ENCODE data around the gene ACSS3.

ACSS3 gene

DNA sequence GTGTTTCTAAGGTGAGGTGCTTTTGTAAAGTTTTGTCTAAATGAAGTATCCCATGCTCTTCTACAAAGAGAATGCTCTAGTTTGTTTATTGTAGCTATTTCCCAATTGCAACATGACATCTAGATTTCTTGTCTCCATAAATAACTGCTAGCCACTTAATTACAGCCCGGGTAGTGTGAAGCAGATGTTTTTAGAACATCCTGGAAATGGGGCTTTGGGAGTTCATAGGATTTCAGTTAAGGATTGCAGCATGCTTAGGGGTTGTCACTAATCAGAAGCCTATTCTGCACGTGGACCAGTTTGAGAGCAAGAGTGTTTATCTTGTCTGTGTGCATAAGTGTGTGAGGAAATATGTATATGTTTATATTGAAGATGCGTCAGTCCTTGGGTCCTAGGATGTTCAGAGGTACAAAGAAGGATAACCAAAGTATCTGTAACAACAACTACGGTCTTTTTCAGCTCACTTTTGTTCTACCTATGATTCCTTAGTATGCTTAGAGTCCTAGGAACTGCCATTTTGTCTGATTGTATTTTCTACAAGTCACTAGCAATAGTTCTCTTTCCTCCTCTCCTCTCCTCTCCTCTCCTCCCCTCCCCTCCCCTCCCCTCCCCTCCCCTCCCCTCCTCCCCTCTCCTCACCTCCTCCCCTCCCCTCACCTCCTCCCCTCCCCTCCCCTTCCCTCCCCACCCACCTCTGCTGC is 135.3 kb downstream of the ACSS3 start:
- Histone ChIP-seq H3K27me3 (ENCODE audit: control insufficient read depth in 1 of 2, insufficient read depth in 2 of 2, low read length in 2 of 2) (no peaks in the 10 kb centered on the region), H3K4me3 (ENCODE audit: low read depth in 1 of 2, low read length in 2 of 2) (no peak overlapping the region), H3K9ac (ENCODE audit: low read depth in 1 of 2, low read length in 2 of 2) (no peak overlapping the region), H3K36me3 (ENCODE audit: control insufficient read depth in 1 of 2, insufficient read depth in 2 of 2, low read length in 2 of 2) (no peaks in the 10 kb centered on the region), H3K9me3 (ENCODE audit: control insufficient read depth in 1 of 2, low read length in 2 of 2) (no peaks in the 10 kb centered on the region), H3K27ac (ENCODE audit: low read depth, low read length) (no peak overlapping the region), H3K4me1 (ENCODE audit: control insufficient read depth in 1 of 2, insufficient read depth in 2 of 2, low read length in 2 of 2) (no peaks in the 10 kb centered on the region)

- Histone ChIP-seq H3K4me3 (ENCODE audit: low read depth in 1 of 2, low read length in 2 of 2) (no peak overlapping the region), H3K36me3 (ENCODE audit: control insufficient read depth in 1 of 2, insufficient read depth in 2 of 2, low read length in 2 of 2) (no peaks in the 10 kb centered on the region), H3K4me1 (ENCODE audit: control insufficient read depth in 1 of 2, insufficient read depth in 2 of 2, low read length in 2 of 2) (no peaks in the 10 kb centered on the region), H3K9ac (ENCODE audit: low read depth in 1 of 2, low read length in 2 of 2) (no peak overlapping the region), H3K27me3 (ENCODE audit: control insufficient read depth in 1 of 2, insufficient read depth in 2 of 2, low read length in 2 of 2) (no peaks in the 10 kb centered on the region), H3K9me3 (ENCODE audit: control insufficient read depth in 1 of 2, low read length in 2 of 2) (no peaks in the 10 kb centered on the region), H3K27ac (ENCODE audit: low read depth, low read length) (no peak overlapping the region)
These were observed 138.9 kb downstream of the ACSS3 start for GRCh38 chr12:81216739-81217138.

DNA sequence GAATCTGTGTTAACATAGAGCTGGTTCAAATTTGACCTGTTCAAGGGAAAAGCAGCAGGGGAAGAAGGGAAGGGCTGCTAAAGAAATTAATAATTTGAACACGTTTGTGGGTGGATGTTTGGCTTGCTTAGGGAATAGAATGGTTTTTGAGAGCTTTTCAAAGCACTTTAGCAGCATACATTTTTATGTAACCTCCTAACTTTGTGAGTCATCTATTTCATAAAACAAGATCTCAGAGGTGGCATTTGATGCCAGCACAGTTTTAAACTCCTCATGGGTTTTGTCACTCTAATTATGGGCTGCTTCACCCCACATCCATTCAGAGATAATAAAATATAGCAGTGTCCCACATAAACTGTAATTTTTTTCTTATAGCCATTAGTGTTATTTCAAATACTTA is 143.8 kb downstream of the ACSS3 start:
- no peaks in the 10 kb centered on the region for H3K36me3 ChIP-seq (ENCODE audit: control insufficient read depth in 1 of 2, insufficient read depth in 2 of 2, low read length in 2 of 2)
- no peaks in the 10 kb centered on the region for H3K27me3 ChIP-seq (ENCODE audit: control insufficient read depth in 1 of 2, insufficient read depth in 2 of 2, low read length in 2 of 2)
- no peaks in the 10 kb centered on the region for H3K9me3 ChIP-seq (ENCODE audit: control insufficient read depth in 1 of 2, low read length in 2 of 2)
- H3K4me1 ChIP-seq (ENCODE audit: control insufficient read depth in 1 of 2, insufficient read depth in 2 of 2, low read length in 2 of 2): no peaks in the 10 kb centered on the region
- H3K4me3 ChIP-seq (ENCODE audit: low read depth in 1 of 2, low read length in 2 of 2): no peak overlapping the region
- no peak overlapping the region for H3K27ac ChIP-seq (ENCODE audit: low read depth, low read length)
- H3K9ac ChIP-seq (ENCODE audit: low read depth in 1 of 2, low read length in 2 of 2): no peak overlapping the region

DNA sequence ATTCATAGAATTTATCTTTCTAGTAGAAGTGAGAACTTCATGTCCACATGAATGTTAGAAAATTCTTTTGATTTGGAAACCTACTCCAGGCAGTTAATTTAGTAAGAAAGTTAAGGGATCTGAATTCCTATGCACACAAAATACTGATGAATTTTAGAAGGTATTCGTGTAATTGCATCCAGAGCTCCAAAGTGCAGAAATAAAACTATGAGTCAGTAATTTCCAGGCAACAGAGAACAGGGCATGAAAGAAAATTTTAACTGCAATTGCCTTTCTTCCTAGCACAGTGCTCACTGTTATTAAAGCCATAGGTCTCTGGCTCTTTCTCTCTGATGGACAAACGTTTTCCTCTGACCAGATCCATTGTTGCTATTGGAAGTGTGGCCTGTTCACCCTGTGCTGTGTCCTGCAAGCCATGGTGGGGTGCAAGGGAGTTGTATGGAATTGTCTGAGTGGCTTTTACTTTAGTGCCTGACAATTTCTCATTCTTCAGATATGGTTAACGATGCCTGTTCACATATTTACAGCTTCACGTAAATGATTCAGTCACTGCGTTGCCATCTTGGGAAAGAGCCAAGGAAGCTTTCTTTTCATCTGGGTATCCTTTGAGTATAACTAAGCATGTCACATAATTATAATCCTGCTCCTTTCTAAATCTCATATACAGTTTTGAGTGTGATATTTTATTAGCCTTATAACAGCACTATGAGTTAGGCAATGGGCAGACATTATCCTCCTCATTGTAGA is 145.1 kb downstream of the ACSS3 start:
- H3K9me3 ChIP-seq (ENCODE audit: control insufficient read depth in 1 of 2, low read length in 2 of 2): no peaks in the 10 kb centered on the region
- no peaks in the 10 kb centered on the region for H3K27me3 ChIP-seq (ENCODE audit: control insufficient read depth in 1 of 2, insufficient read depth in 2 of 2, low read length in 2 of 2)
- no peak overlapping the region for H3K27ac ChIP-seq (ENCODE audit: low read depth, low read length)
- H3K36me3 ChIP-seq (ENCODE audit: control insufficient read depth in 1 of 2, insufficient read depth in 2 of 2, low read length in 2 of 2): no peaks in the 10 kb centered on the region
- no peak overlapping the region for H3K4me3 ChIP-seq (ENCODE audit: low read depth in 1 of 2, low read length in 2 of 2)
- H3K4me1 ChIP-seq (ENCODE audit: control insufficient read depth in 1 of 2, insufficient read depth in 2 of 2, low read length in 2 of 2): no peaks in the 10 kb centered on the region
- no peak overlapping the region for H3K9ac ChIP-seq (ENCODE audit: low read depth in 1 of 2, low read length in 2 of 2)

DNA sequence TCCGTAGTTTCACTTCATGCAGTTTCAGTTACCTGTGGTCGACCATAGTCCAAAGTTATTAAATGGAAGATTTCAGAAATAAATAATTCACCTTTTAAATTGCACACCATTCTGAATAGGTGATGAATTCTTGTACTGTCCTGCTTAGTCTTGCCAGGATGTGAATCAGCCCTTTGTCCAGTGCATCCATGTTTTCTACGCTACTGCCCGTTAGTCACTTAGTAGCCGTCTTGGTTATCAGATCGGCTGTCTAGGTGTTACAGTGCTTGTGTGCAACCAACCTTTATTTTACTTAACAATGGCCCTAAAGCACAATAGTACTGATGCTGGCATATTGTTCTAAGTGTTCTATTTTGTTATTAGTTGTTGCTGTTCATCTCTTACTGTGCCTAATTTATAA is 146.7 kb downstream of the ACSS3 start:
- H3K4me3 ChIP-seq (ENCODE audit: low read depth in 1 of 2, low read length in 2 of 2): no peak overlapping the region
- no peaks in the 10 kb centered on the region for H3K27me3 ChIP-seq (ENCODE audit: control insufficient read depth in 1 of 2, insufficient read depth in 2 of 2, low read length in 2 of 2)
- no peaks in the 10 kb centered on the region for H3K4me1 ChIP-seq (ENCODE audit: control insufficient read depth in 1 of 2, insufficient read depth in 2 of 2, low read length in 2 of 2)
- H3K36me3 ChIP-seq (ENCODE audit: control insufficient read depth in 1 of 2, insufficient read depth in 2 of 2, low read length in 2 of 2): no peaks in the 10 kb centered on the region
- no peak overlapping the region for H3K9ac ChIP-seq (ENCODE audit: low read depth in 1 of 2, low read length in 2 of 2)
- no peaks in the 10 kb centered on the region for H3K9me3 ChIP-seq (ENCODE audit: control insufficient read depth in 1 of 2, low read length in 2 of 2)
- H3K27ac ChIP-seq (ENCODE audit: low read depth, low read length): no peak overlapping the region

GRCh38 chr12:81229759-81230158 is 151.9 kb downstream of the ACSS3 start:
- H3K27ac ChIP-seq (ENCODE audit: low read depth, low read length): no peak overlapping the region

DNA sequence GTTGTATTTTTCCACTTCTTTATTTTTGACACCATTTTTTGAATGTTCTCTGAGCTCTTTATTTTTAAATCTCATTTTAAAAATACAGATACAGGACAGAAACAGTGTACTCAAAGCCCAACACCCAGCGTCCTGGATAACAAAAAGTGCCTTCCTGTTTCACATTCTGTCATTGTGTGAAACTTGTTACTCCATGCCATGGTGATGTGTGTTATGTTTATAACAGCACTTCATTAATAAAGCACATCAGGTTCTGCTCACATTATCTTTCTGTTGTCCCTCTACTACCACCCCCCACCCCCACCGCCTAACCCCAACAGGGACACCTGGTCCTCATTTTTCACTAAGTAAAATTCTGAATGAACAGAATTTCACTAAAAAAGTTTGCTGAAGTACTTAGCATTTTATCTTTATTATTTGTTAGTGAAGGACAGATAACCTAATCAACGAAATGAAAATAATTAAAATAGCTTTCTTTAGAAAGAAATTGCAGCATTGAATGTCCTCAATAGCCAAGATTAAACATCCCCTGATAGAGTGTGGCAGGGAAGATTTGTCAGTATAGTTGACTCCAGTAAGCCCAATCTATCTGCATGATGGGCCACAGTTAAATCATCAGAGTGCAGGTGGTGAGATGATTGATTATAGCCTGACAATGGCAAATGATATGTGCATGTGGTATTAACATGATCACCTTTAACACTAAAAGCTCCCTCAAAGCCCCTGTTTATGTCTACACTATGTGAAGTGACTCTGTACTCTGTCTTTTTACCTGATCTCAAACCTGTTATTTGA is 153.9 kb downstream of the ACSS3 start:
- no peak overlapping the region for H3K9ac ChIP-seq (ENCODE audit: low read depth in 1 of 2, low read length in 2 of 2)
- H3K4me1 ChIP-seq (ENCODE audit: control insufficient read depth in 1 of 2, insufficient read depth in 2 of 2, low read length in 2 of 2): no peaks in the 10 kb centered on the region
- H3K9me3 ChIP-seq (ENCODE audit: control insufficient read depth in 1 of 2, low read length in 2 of 2): no peaks in the 10 kb centered on the region
- no peak overlapping the region for H3K4me3 ChIP-seq (ENCODE audit: low read depth in 1 of 2, low read length in 2 of 2)
- H3K36me3 ChIP-seq (ENCODE audit: control insufficient read depth in 1 of 2, insufficient read depth in 2 of 2, low read length in 2 of 2): no peaks in the 10 kb centered on the region
- H3K27me3 ChIP-seq (ENCODE audit: control insufficient read depth in 1 of 2, insufficient read depth in 2 of 2, low read length in 2 of 2): no peaks in the 10 kb centered on the region
- H3K27ac ChIP-seq (ENCODE audit: low read depth, low read length): no peak overlapping the region

More at GRCh38 chr12:81229759-81230158, 151.9 kb downstream of the ACSS3 start:
- Histone ChIP-seq H3K27me3 (ENCODE audit: control insufficient read depth in 1 of 2, insufficient read depth in 2 of 2, low read length in 2 of 2) (no peaks in the 10 kb centered on the region), H3K9ac (ENCODE audit: low read depth in 1 of 2, low read length in 2 of 2) (no peak overlapping the region), H3K4me3 (ENCODE audit: low read depth in 1 of 2, low read length in 2 of 2) (no peak overlapping the region), H3K36me3 (ENCODE audit: control insufficient read depth in 1 of 2, insufficient read depth in 2 of 2, low read length in 2 of 2) (no peaks in the 10 kb centered on the region), H3K4me1 (ENCODE audit: control insufficient read depth in 1 of 2, insufficient read depth in 2 of 2, low read length in 2 of 2) (no peaks in the 10 kb centered on the region), H3K9me3 (ENCODE audit: control insufficient read depth in 1 of 2, low read length in 2 of 2) (no peaks in the 10 kb centered on the region)

- Histone ChIP-seq H3K36me3 (ENCODE audit: control insufficient read depth in 1 of 2, insufficient read depth in 2 of 2, low read length in 2 of 2) (no peaks in the 10 kb centered on the region), H3K9me3 (ENCODE audit: control insufficient read depth in 1 of 2, low read length in 2 of 2) (no peaks in the 10 kb centered on the region), H3K27me3 (ENCODE audit: control insufficient read depth in 1 of 2, insufficient read depth in 2 of 2, low read length in 2 of 2) (no peaks in the 10 kb centered on the region), H3K4me1 (ENCODE audit: control insufficient read depth in 1 of 2, insufficient read depth in 2 of 2, low read length in 2 of 2) (no peaks in the 10 kb centered on the region), H3K4me3 (ENCODE audit: low read depth in 1 of 2, low read length in 2 of 2) (no peak overlapping the region), H3K27ac (ENCODE audit: low read depth, low read length) (no peak overlapping the region), H3K9ac (ENCODE audit: low read depth in 1 of 2, low read length in 2 of 2) (no peak overlapping the region)
These were observed 167.6 kb downstream of the ACSS3 start for GRCh38 chr12:81245458-81245857.

GRCh38 chr12:81245907-81246570 is 168.2 kb downstream of the ACSS3 start:
- H3K27me3 ChIP-seq (ENCODE audit: control insufficient read depth in 1 of 2, insufficient read depth in 2 of 2, low read length in 2 of 2): no peaks in the 10 kb centered on the region
- no peaks in the 10 kb centered on the region for H3K9me3 ChIP-seq (ENCODE audit: control insufficient read depth in 1 of 2, low read length in 2 of 2)
- H3K27ac ChIP-seq (ENCODE audit: low read depth, low read length): no peak overlapping the region
- H3K4me1 ChIP-seq (ENCODE audit: control insufficient read depth in 1 of 2, insufficient read depth in 2 of 2, low read length in 2 of 2): no peaks in the 10 kb centered on the region
- no peaks in the 10 kb centered on the region for H3K36me3 ChIP-seq (ENCODE audit: control insufficient read depth in 1 of 2, insufficient read depth in 2 of 2, low read length in 2 of 2)
- H3K4me3 ChIP-seq (ENCODE audit: low read depth in 1 of 2, low read length in 2 of 2): no peak overlapping the region
- H3K9ac ChIP-seq (ENCODE audit: low read depth in 1 of 2, low read length in 2 of 2): no peak overlapping the region

GRCh38 chr12:81249976-81250375 is 172.1 kb downstream of the ACSS3 start:
- H3K27me3 ChIP-seq (ENCODE audit: control insufficient read depth in 1 of 2, insufficient read depth in 2 of 2, low read length in 2 of 2): no peaks in the 10 kb centered on the region
- no peak overlapping the region for H3K27ac ChIP-seq (ENCODE audit: low read depth, low read length)
- H3K4me1 ChIP-seq (ENCODE audit: control insufficient read depth in 1 of 2, insufficient read depth in 2 of 2, low read length in 2 of 2): no peaks in the 10 kb centered on the region
- no peak overlapping the region for H3K4me3 ChIP-seq (ENCODE audit: low read depth in 1 of 2, low read length in 2 of 2)
- H3K9me3 ChIP-seq (ENCODE audit: control insufficient read depth in 1 of 2, low read length in 2 of 2): no peaks in the 10 kb centered on the region
- H3K36me3 ChIP-seq (ENCODE audit: control insufficient read depth in 1 of 2, insufficient read depth in 2 of 2, low read length in 2 of 2): no peaks in the 10 kb centered on the region
- no peak overlapping the region for H3K9ac ChIP-seq (ENCODE audit: low read depth in 1 of 2, low read length in 2 of 2)
